Measurements from ENCODE around the gene IDI1. TPM values are rescaled to one million over a fixed set of nuclear protein-coding genes. Genes with fewer than 3 reads are reported as not detected.
"Not testable (repeated sequence)": the region's sequence is repeated elsewhere in the genome, so short reads cannot be mapped to it uniquely, and the experiment has no call there.

IDI1 gene
- total RNA-seq, 2 experiments from 2014 or later: 64.7 to 65.3 TPM

DNA sequence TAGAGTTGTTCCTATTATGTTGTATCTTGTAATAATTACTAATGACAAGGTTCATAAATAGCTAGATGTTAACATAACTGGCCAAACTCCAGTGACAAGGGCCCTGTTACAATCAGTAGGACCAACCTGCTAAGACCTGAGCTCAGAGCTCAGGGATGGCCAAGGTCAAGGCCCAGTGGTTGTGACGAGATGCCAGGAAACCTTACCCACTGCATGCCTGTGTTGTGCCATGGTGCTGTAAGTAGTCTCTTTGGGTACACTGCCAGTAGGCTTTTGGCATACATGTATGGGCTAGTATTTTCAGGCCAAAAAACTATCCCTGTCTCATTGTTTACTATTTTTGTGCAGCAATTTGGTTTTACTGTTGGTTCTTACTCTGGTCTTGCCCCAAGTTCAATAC is 15.3 kb downstream of the IDI1 start:
- no peaks in the 10 kb centered on the region for H3K27me3 Mint-ChIP-seq (ENCODE audit: low read depth)
- no peaks in the 10 kb centered on the region for H3K9me3 Mint-ChIP-seq (ENCODE audit: insufficient read depth)
- H3K4me3 Mint-ChIP-seq: no peak overlapping the region
- no peak overlapping the region for H3K27ac Mint-ChIP-seq
- ATAC-seq (no peak), DNase-seq (no peak)
- H3K4me1 Mint-ChIP-seq (ENCODE audit: low read depth): no peaks in the 10 kb centered on the region
- ChIA-PET CTCF (no interaction called here), POLR2A (interaction anchor here (0.8 to 0.9 kb wide), 2 partner anchors 9 to 11 kb away, joined by 3 read pairs; no protein-coding TSS in a partner anchor)
- H3K36me3 Mint-ChIP-seq (ENCODE audit: low read depth): peaks cover 12% of the 10 kb centered on the region

- POLR2A ChIA-PET: interaction anchor here (1.3 kb wide), 1 partner anchor 11 kb away, joined by 3 read pairs; no protein-coding TSS in a partner anchor
- Mint-ChIP-seq H3K4me1 (ENCODE audit: low read depth) (no peaks in the 10 kb centered on the region), H3K27ac (no peak overlapping the region), H3K4me3 (no peak overlapping the region), H3K36me3 (ENCODE audit: low read depth) (no peaks in the 10 kb centered on the region), H3K9me3 (ENCODE audit: insufficient read depth) (no peaks in the 10 kb centered on the region), H3K27me3 (ENCODE audit: low read depth) (no peaks in the 10 kb centered on the region)
- CTCF ChIA-PET: interaction anchor here (1.0 to 1.5 kb wide), 2 partner anchors 12 to 16 kb away, joined by 4 read pairs; no protein-coding TSS in a partner anchor
- ATAC-seq (no peak), DNase-seq (no peak)
Observed at GRCh38 chr10:1029838-1030237, 19.1 kb downstream of the IDI1 start.

- CTCF ChIA-PET: no interaction called here
- no peaks in the 10 kb centered on the region for H3K4me1 Mint-ChIP-seq (ENCODE audit: low read depth)
- no peak for DNase-seq
- no peak overlapping the region for H3K27ac Mint-ChIP-seq
- POLR2A ChIA-PET: no interaction called here
- H3K9me3 Mint-ChIP-seq (ENCODE audit: insufficient read depth): no peaks in the 10 kb centered on the region
- ATAC-seq: no peak
- no peaks in the 10 kb centered on the region for H3K36me3 Mint-ChIP-seq (ENCODE audit: low read depth)
- no peak overlapping the region for H3K4me3 Mint-ChIP-seq
- no peaks in the 10 kb centered on the region for H3K27me3 Mint-ChIP-seq (ENCODE audit: low read depth)
Observed at GRCh38 chr10:1026578-1026977, 22.3 kb downstream of the IDI1 start.

DNA sequence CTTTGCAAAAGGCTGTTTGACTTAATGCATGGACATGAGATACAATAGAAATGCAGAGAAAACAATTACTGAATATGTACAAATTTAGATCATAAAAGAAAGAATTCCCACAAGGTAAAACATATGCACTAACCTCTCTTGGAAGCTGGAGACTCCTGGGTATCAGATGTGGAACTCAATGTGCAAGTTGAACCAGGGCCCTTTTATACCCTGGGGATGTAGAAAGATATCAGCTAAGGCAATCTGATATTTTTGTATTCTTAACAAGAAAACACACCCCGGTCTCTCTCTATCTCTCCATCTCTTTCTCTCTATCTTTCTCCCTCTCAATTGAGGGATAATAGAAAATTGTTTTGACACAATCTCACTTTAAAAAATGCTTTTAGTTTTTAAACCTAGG is 23.2 kb downstream of the IDI1 start, which contains the start of gene IDI2:
TSS of gene IDI2 (minus strand) at position 177 of the 400 bp plus-strand sequence. CDS start 1,136 bp downstream, outside the sequence.
- no peak within 1 kb of the TSS for H3K27ac Mint-ChIP-seq
- H3K9me3 Mint-ChIP-seq (ENCODE audit: insufficient read depth): no peaks in the 10 kb centered on the region
- no peak for DNase-seq
- ChIA-PET CTCF (no interaction called here), POLR2A (no interaction called here)
- H3K4me1 Mint-ChIP-seq (ENCODE audit: low read depth): no peaks in the 10 kb centered on the region
- H3K4me3 Mint-ChIP-seq: no peak within 1 kb of the TSS
- no peaks in the 10 kb centered on the region for H3K27me3 Mint-ChIP-seq (ENCODE audit: low read depth)
- no peak for ATAC-seq
- peaks cover under 1% of the 10 kb centered on the region for H3K36me3 Mint-ChIP-seq (ENCODE audit: low read depth)

- Mint-ChIP-seq H3K9me3 (ENCODE audit: insufficient read depth) (no peaks in the 10 kb centered on the region), H3K4me3 (no peak overlapping the region), H3K36me3 (ENCODE audit: low read depth) (peaks cover 12% of the 10 kb centered on the region), H3K27me3 (ENCODE audit: low read depth) (no peaks in the 10 kb centered on the region), H3K27ac (no peak overlapping the region), H3K4me1 (ENCODE audit: low read depth) (no peaks in the 10 kb centered on the region)
- no peak for ATAC-seq
- POLR2A ChIA-PET: no interaction called here
- DNase-seq: no peak
- CTCF ChIA-PET: no interaction called here
Observed at GRCh38 chr10:1024103-1024502, 24.8 kb downstream of the IDI1 start.

- ATAC-seq (no peak), DNase-seq (no peak)
- CTCF ChIA-PET: no interaction called here
- H3K4me1 Mint-ChIP-seq (ENCODE audit: low read depth): no peaks in the 10 kb centered on the region
- no peaks in the 10 kb centered on the region for H3K27me3 Mint-ChIP-seq (ENCODE audit: low read depth)
- H3K4me3 Mint-ChIP-seq: no peak overlapping the region
- no peak overlapping the region for H3K27ac Mint-ChIP-seq
- peaks cover 22% of the 10 kb centered on the region for H3K36me3 Mint-ChIP-seq (ENCODE audit: low read depth)
- POLR2A ChIA-PET: no interaction called here
- no peaks in the 10 kb centered on the region for H3K9me3 Mint-ChIP-seq (ENCODE audit: insufficient read depth)
Observed at GRCh38 chr10:1022413-1022812, 26.5 kb downstream of the IDI1 start.

- CTCF ChIA-PET: no interaction called here
- Mint-ChIP-seq H3K9me3 (ENCODE audit: insufficient read depth) (no peaks in the 10 kb centered on the region), H3K27ac (no peak overlapping the region), H3K27me3 (ENCODE audit: low read depth) (no peaks in the 10 kb centered on the region), H3K4me1 (ENCODE audit: low read depth) (no peaks in the 10 kb centered on the region), H3K36me3 (ENCODE audit: low read depth) (peaks cover 34% of the 10 kb centered on the region), H3K4me3 (no peak overlapping the region)
- POLR2A ChIA-PET: interaction anchor here (1.2 kb wide), 1 partner anchor 33 kb away, joined by 4 read pairs; the partner anchor contains the start of gene GTPBP4
- DNase-seq: no peak
- no peak for ATAC-seq
Observed at GRCh38 chr10:1020958-1021357, 28.0 kb downstream of the IDI1 start.

GRCh38 chr10:1020460-1020859 is 28.5 kb downstream of the IDI1 start:
- ChIA-PET POLR2A (interaction anchor here (1.2 kb wide), 1 partner anchor 33 kb away, joined by 4 read pairs; the partner anchor contains the start of gene GTPBP4), CTCF (no interaction called here)
- Mint-ChIP-seq H3K9me3 (ENCODE audit: insufficient read depth) (no peaks in the 10 kb centered on the region), H3K4me1 (ENCODE audit: low read depth) (no peaks in the 10 kb centered on the region), H3K27me3 (ENCODE audit: low read depth) (no peaks in the 10 kb centered on the region), H3K27ac (no peak overlapping the region), H3K4me3 (no peak overlapping the region), H3K36me3 (ENCODE audit: low read depth) (peaks cover 38% of the 10 kb centered on the region)
- ATAC-seq: no peak
- DNase-seq: no peak

- no peaks in the 10 kb centered on the region for H3K4me1 Mint-ChIP-seq (ENCODE audit: low read depth)
- ATAC-seq: no peak
- CTCF ChIA-PET: no interaction called here
- peaks cover 43% of the 10 kb centered on the region for H3K36me3 Mint-ChIP-seq (ENCODE audit: low read depth)
- H3K27ac Mint-ChIP-seq: no peak overlapping the region
- H3K27me3 Mint-ChIP-seq (ENCODE audit: low read depth): no peaks in the 10 kb centered on the region
- no peaks in the 10 kb centered on the region for H3K9me3 Mint-ChIP-seq (ENCODE audit: insufficient read depth)
- no peak for DNase-seq
- H3K4me3 Mint-ChIP-seq: no peak overlapping the region
- POLR2A ChIA-PET: interaction anchor here (1.2 kb wide), 1 partner anchor 10 kb away, joined by 3 read pairs; no protein-coding TSS in a partner anchor
Observed at GRCh38 chr10:1019362-1019761, 29.6 kb downstream of the IDI1 start.

- Mint-ChIP-seq H3K27me3 (ENCODE audit: low read depth) (no peaks in the 10 kb centered on the region), H3K9me3 (ENCODE audit: insufficient read depth) (no peaks in the 10 kb centered on the region), H3K4me1 (ENCODE audit: low read depth) (no peaks in the 10 kb centered on the region), H3K4me3 (no peak overlapping the region), H3K36me3 (ENCODE audit: low read depth) (peaks cover 71% of the 10 kb centered on the region), H3K27ac (no peak overlapping the region)
- ATAC-seq (no peak), DNase-seq (no peak)
- CTCF ChIA-PET: no interaction called here
- POLR2A ChIA-PET: no interaction called here
Observed at GRCh38 chr10:1015688-1016087, 33.2 kb downstream of the IDI1 start.

GRCh38 chr10:1011696-1012095 is 37.2 kb downstream of the IDI1 start:
- Mint-ChIP-seq H3K27me3 (ENCODE audit: low read depth) (no peaks in the 10 kb centered on the region), H3K36me3 (ENCODE audit: low read depth) (peaks cover 71% of the 10 kb centered on the region), H3K9me3 (ENCODE audit: insufficient read depth) (no peaks in the 10 kb centered on the region), H3K27ac (no peak overlapping the region), H3K4me1 (ENCODE audit: low read depth) (no peaks in the 10 kb centered on the region), H3K4me3 (no peak overlapping the region)
- ChIA-PET CTCF (no interaction called here), POLR2A (no interaction called here)
- ATAC-seq (no peak), DNase-seq (no peak)

- no peaks in the 10 kb centered on the region for H3K9me3 Mint-ChIP-seq (ENCODE audit: insufficient read depth)
- no peaks in the 10 kb centered on the region for H3K27me3 Mint-ChIP-seq (ENCODE audit: low read depth)
- no peaks in the 10 kb centered on the region for H3K4me1 Mint-ChIP-seq (ENCODE audit: low read depth)
- ChIA-PET POLR2A (no interaction called here), CTCF (no interaction called here)
- H3K36me3 Mint-ChIP-seq (ENCODE audit: low read depth): peaks cover 73% of the 10 kb centered on the region
- H3K27ac Mint-ChIP-seq: no peak overlapping the region
- ATAC-seq (no peak), DNase-seq (no peak)
- H3K4me3 Mint-ChIP-seq: no peak overlapping the region
Observed at GRCh38 chr10:1010703-1011102, 38.2 kb downstream of the IDI1 start.

GRCh38 chr10:1009947-1010346 is 39.0 kb downstream of the IDI1 start:
- DNase-seq, POLR2A ChIA-PET: not testable (repeated sequence)

More at GRCh38 chr10:1009947-1010346, 39.0 kb downstream of the IDI1 start:
- H3K27me3 Mint-ChIP-seq (ENCODE audit: low read depth); H3K4me1 Mint-ChIP-seq (ENCODE audit: low read depth); ATAC-seq; H3K9me3 Mint-ChIP-seq (ENCODE audit: insufficient read depth); CTCF ChIA-PET; H3K27ac Mint-ChIP-seq; H3K4me3 Mint-ChIP-seq: not testable (repeated sequence)
- H3K36me3 Mint-ChIP-seq (ENCODE audit: low read depth): peaks cover 77% of the 10 kb centered on the region
